ENCODE measurements around the gene KLRG1.

GRCh38 chr12:8970432-8970831, 18.9 kb upstream of the KLRG1 start:
- TF ChIP-seq POLR2AphosphoS5 (IDR thresholded peaks at IDR 0.05; ENCODE audit: low read depth, low read length), result no peak
- TF ChIP-seq SIN3A (IDR thresholded peaks at IDR 0.05; ENCODE audit: borderline replicate concordance, insufficient read depth, low read length), result no peak
